Measurements from ENCODE around the gene PRKCH. TPM values are rescaled to one million over a fixed set of nuclear protein-coding genes. Genes with fewer than 3 reads are reported as not detected.

PRKCH gene
- total RNA-seq, 3 donors from 2014 or later (not counting 1 experiment from before 2014, with no cell fraction given), result 610 to 756 (median 618) TPM

DNA sequence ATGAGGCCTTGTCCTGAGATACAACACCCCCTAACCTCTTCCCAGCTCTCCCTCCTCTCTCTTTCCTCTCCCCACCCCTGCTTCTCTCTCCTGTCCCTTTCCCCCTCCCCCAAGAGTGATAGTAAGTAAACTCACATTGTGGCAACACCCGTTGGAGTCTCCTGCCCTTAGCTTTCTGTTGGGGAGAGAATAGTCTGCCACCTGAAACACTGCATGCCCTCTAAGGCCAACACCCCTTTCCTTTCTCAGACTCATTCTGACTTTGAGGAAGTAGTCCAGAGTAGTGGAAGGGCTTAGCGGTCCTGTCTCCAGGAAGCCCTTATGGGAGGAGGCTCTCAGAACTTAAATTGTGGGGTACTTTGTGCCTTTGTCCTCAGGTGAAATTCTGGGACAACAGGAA lies 95.2 kb downstream of the PRKCH start:
- H3K27ac ChIP-seq (ENCODE audit: low read length), result peak overlapping the region; percentile 52
- ATAC-seq (peak; percentile 22 to 58 (median 34)), DNase-seq (peak in 1 of 2 donors; percentile 45)
- Mint-ChIP-seq H3K9me3 (no peaks in the 10 kb centered on the region), H3K27me3 (ENCODE audit: low read depth in 2 of 2) (no peaks in the 10 kb centered on the region), H3K4me1 (no peaks in the 10 kb centered on the region), H3K36me3 (peaks cover 4% of the 10 kb centered on the region), H3K4me3 (peak overlapping the region; percentile 77), H3K27ac (no peak overlapping the region)
- H3K4me3 ChIP-seq (ENCODE audit: low read length), result no peak overlapping the region
- H3K9me3 ChIP-seq (ENCODE audit: control insufficient read depth, insufficient read depth, low read length), result no peaks in the 10 kb centered on the region
- TF ChIP-seq, protein P1, sequence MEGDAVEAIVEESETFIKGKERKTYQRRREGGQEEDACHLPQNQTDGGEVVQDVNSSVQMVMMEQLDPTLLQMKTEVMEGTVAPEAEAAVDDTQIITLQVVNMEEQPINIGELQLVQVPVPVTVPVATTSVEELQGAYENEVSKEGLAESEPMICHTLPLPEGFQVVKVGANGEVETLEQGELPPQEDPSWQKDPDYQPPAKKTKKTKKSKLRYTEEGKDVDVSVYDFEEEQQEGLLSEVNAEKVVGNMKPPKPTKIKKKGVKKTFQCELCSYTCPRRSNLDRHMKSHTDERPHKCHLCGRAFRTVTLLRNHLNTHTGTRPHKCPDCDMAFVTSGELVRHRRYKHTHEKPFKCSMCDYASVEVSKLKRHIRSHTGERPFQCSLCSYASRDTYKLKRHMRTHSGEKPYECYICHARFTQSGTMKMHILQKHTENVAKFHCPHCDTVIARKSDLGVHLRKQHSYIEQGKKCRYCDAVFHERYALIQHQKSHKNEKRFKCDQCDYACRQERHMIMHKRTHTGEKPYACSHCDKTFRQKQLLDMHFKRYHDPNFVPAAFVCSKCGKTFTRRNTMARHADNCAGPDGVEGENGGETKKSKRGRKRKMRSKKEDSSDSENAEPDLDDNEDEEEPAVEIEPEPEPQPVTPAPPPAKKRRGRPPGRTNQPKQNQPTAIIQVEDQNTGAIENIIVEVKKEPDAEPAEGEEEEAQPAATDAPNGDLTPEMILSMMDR (IDR thresholded peaks at IDR 0.05), result no peak
- H3K4me1 ChIP-seq (ENCODE audit: control insufficient read depth, insufficient read depth, low read length), result peaks cover 76% of the 10 kb centered on the region
- no peaks in the 10 kb centered on the region for H3K27me3 ChIP-seq (ENCODE audit: control insufficient read depth, insufficient read depth, low read length)
- intact Hi-C loops (cut with micrococcal nuclease), result no loop called here
- WGBS (ENCODE audit: insufficient coverage), result 17% methylated on average over 2 of the region's 2 CpGs
- H3K36me3 ChIP-seq (ENCODE audit: control insufficient read depth, insufficient read depth, low read length), result no peaks in the 10 kb centered on the region

- DNase-seq (peak in 1 of 2 donors; percentile 55), ATAC-seq (peak; percentile 16 to 33 (median 19))
- H3K4me1 Mint-ChIP-seq, result no peaks in the 10 kb centered on the region
- no peaks in the 10 kb centered on the region for H3K9me3 Mint-ChIP-seq
- Histone ChIP-seq H3K27ac (ENCODE audit: low read length) (peak overlapping the region; percentile 52), H3K27me3 (ENCODE audit: control insufficient read depth, insufficient read depth, low read length) (no peaks in the 10 kb centered on the region), H3K36me3 (ENCODE audit: control insufficient read depth, insufficient read depth, low read length) (no peaks in the 10 kb centered on the region), H3K4me1 (ENCODE audit: control insufficient read depth, insufficient read depth, low read length) (peaks cover 79% of the 10 kb centered on the region), H3K9me3 (ENCODE audit: control insufficient read depth, insufficient read depth, low read length) (no peaks in the 10 kb centered on the region), H3K4me3 (ENCODE audit: low read length) (no peak overlapping the region)
- intact Hi-C loops (cut with micrococcal nuclease), result no loop called here
- H3K27me3 Mint-ChIP-seq (ENCODE audit: low read depth in 2 of 2), result no peaks in the 10 kb centered on the region
- 25% methylated on average over 4 of the region's 4 CpGs for WGBS (ENCODE audit: insufficient coverage)
- H3K4me3 Mint-ChIP-seq, result peak overlapping the region; percentile 77
- no peak overlapping the region for H3K27ac Mint-ChIP-seq
- TF ChIP-seq, protein P1 (IDR thresholded peaks at IDR 0.05), result no peak
- H3K36me3 Mint-ChIP-seq, result no peaks in the 10 kb centered on the region
Observed at GRCh38 chr14:61417141-61417540, 95.8 kb downstream of the PRKCH start.

- no peak for DNase-seq
- peaks cover 75% of the 10 kb centered on the region for H3K4me1 ChIP-seq (ENCODE audit: control insufficient read depth, insufficient read depth, low read length)
- intact Hi-C loops (cut with micrococcal nuclease), result loop anchor here (2.0 kb wide), 1 partner anchor 27 kb away; no protein-coding TSS in a partner anchor
- H3K27me3 ChIP-seq (ENCODE audit: control insufficient read depth, insufficient read depth, low read length), result no peaks in the 10 kb centered on the region
- peak overlapping the region; percentile 32 for H3K27ac ChIP-seq (ENCODE audit: low read length)
- no peak overlapping the region for H3K4me3 ChIP-seq (ENCODE audit: low read length)
- no peak for ATAC-seq
- Mint-ChIP-seq H3K9me3 (no peaks in the 10 kb centered on the region), H3K4me3 (peak overlapping the region; percentile 77), H3K36me3 (no peaks in the 10 kb centered on the region), H3K27ac (no peak overlapping the region), H3K27me3 (ENCODE audit: low read depth in 2 of 2) (no peaks in the 10 kb centered on the region), H3K4me1 (no peaks in the 10 kb centered on the region)
- TF ChIP-seq, protein P1 (IDR thresholded peaks at IDR 0.05), result no peak
- no peaks in the 10 kb centered on the region for H3K9me3 ChIP-seq (ENCODE audit: control insufficient read depth, insufficient read depth, low read length)
- no peaks in the 10 kb centered on the region for H3K36me3 ChIP-seq (ENCODE audit: control insufficient read depth, insufficient read depth, low read length)
- 67% methylated on average over 6 of the region's 7 CpGs for WGBS (ENCODE audit: insufficient coverage)
Observed at GRCh38 chr14:61417883-61418455, 96.6 kb downstream of the PRKCH start.

- intact Hi-C loops (cut with micrococcal nuclease), result loop anchor here (2.0 kb wide), 1 partner anchor 26 kb away; no protein-coding TSS in a partner anchor
- H3K9me3 Mint-ChIP-seq, result no peaks in the 10 kb centered on the region
- Histone ChIP-seq H3K27me3 (ENCODE audit: control insufficient read depth, insufficient read depth, low read length) (no peaks in the 10 kb centered on the region), H3K9me3 (ENCODE audit: control insufficient read depth, insufficient read depth, low read length) (no peaks in the 10 kb centered on the region), H3K36me3 (ENCODE audit: control insufficient read depth, insufficient read depth, low read length) (peaks cover 2% of the 10 kb centered on the region), H3K27ac (ENCODE audit: low read length) (peak overlapping the region; percentile 32), H3K4me3 (ENCODE audit: low read length) (no peak overlapping the region), H3K4me1 (ENCODE audit: control insufficient read depth, insufficient read depth, low read length) (peaks cover 76% of the 10 kb centered on the region)
- ATAC-seq, result no peak
- H3K4me1 Mint-ChIP-seq, result no peaks in the 10 kb centered on the region
- H3K27me3 Mint-ChIP-seq (ENCODE audit: low read depth in 2 of 2), result no peaks in the 10 kb centered on the region
- DNase-seq, result no peak
- H3K36me3 Mint-ChIP-seq, result no peaks in the 10 kb centered on the region
- 21% methylated on average over 4 of the region's 4 CpGs for WGBS (ENCODE audit: insufficient coverage)
- TF ChIP-seq, protein P1 (IDR thresholded peaks at IDR 0.05), result no peak
- H3K4me3 Mint-ChIP-seq, result peak overlapping the region; percentile 77
- H3K27ac Mint-ChIP-seq, result no peak overlapping the region
Observed at GRCh38 chr14:61418746-61419145, 97.4 kb downstream of the PRKCH start.

Measured in natural killer cell (primary cell).